ENCODE data around the gene KRTAP5-6. TPM values are rescaled to one million over a fixed set of nuclear protein-coding genes. Genes with fewer than 3 reads are reported as not detected.

KRTAP5-6 gene
- total RNA-seq, 1 donor from 2014 or later: not detected

GRCh38 chr11:1746511-1746931, 49.5 kb downstream of the KRTAP5-6 start:
- DNase-seq (ENCODE audit: low read depth): peak; percentile 51

- DNase-seq (ENCODE audit: low read depth): no peak
These were observed 50.2 kb downstream of the KRTAP5-6 start for GRCh38 chr11:1746956-1747752.

Other genes with a start within 250 kb of the KRTAP5-6 start
- 15.0 and 16.7 TPM in 2 replicates for gene MOB2, start 210.4 kb upstream of the KRTAP5-6 start, total RNA-seq
- gene DUSP8, start 124.9 kb upstream of the KRTAP5-6 start, total RNA-seq: 0.29 and 1.2 TPM in 2 replicates
- not detected in 2 replicates for gene KRTAP5-1, start 111.9 kb upstream of the KRTAP5-6 start, total RNA-seq
- not detected in 2 replicates for gene KRTAP5-2, start 98.9 kb upstream of the KRTAP5-6 start, total RNA-seq
- not detected in 2 replicates for gene KRTAP5-3, start 88.7 kb upstream of the KRTAP5-6 start, total RNA-seq
- gene KRTAP5-4, start 75.1 kb upstream of the KRTAP5-6 start, total RNA-seq: not detected in 2 replicates
- not detected in 2 replicates for gene KRTAP5-5, start 67.4 kb upstream of the KRTAP5-6 start, total RNA-seq
- gene IFITM10, start 53.4 kb downstream of the KRTAP5-6 start, total RNA-seq: 3.9 and 8.2 TPM in 2 replicates
- gene CTSD, start 66.7 kb downstream of the KRTAP5-6 start, total RNA-seq: 557 and 650 TPM in 2 replicates
- 0.59 and 2.8 TPM in 2 replicates for gene SYT8, start 137.8 kb downstream of the KRTAP5-6 start, total RNA-seq
- 429 and 432 TPM in 2 replicates for gene TNNI2, start 141.8 kb downstream of the KRTAP5-6 start, total RNA-seq
- gene LSP1, start 155.9 kb downstream of the KRTAP5-6 start, total RNA-seq: 407 and 468 TPM in 2 replicates
- gene PRR33, start 194.7 kb downstream of the KRTAP5-6 start, total RNA-seq: 1.4 and 3.9 TPM in 2 replicates
- gene TNNT3, start 222.5 kb downstream of the KRTAP5-6 start, total RNA-seq: 1,570 and 2,000 TPM in 2 replicates